Hippocampal formation (tissue), 2 donors: ENCODE data around the gene BRIX1.
"Not testable (repeated sequence)": the region's sequence is repeated elsewhere in the genome, so short reads cannot be mapped to it uniquely, and the experiment has no call there.

Experiments
- DNase-seq, 2 donors: peaks; one replicate each; lab custom pipeline; 2025; lab: John Stamatoyannopoulos, UW

BRIX1 gene

GRCh38 chr5:34914671-34915138 is 806 bp upstream of the BRIX1 start:
- no peak for DNase-seq

DNA sequence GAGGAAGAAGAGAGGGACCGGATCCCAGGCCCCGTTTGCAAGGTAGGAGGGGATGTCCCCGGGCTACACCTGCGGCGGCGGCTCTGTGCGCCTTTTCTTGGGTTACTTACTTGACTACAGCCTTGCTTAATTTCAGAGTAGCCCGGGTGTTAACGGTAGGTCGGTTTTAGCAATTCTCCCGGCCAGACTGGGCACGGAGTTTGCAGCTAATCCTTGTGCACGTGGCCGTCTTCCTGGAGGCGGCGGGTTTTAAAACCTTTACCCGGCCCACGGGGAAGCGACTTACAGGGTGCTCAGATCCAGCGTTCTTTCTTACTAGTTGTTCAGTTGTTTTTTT is 313 bp downstream of the BRIX1 start:
- no peak for DNase-seq

DNA sequence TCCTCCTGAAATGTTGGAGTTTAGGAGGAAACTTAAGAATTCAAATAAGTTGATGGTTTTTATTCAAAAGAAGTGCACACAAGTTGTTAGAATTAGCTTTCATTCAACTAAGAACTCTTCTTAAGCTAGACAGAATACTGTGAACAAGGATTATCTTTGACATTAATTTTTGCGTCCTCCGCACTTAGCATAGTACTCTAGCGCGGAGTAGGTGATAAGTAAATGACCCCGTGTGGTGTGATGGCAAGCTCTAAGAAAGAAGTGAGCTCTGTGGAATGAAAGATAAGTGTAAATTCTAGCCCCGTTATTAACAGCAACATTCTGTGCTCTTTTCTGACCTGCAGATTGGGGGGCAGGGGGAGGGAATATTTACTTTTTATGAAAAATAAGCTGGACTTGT is 1.0 kb downstream of the BRIX1 start:
- DNase-seq: no peak

DNA sequence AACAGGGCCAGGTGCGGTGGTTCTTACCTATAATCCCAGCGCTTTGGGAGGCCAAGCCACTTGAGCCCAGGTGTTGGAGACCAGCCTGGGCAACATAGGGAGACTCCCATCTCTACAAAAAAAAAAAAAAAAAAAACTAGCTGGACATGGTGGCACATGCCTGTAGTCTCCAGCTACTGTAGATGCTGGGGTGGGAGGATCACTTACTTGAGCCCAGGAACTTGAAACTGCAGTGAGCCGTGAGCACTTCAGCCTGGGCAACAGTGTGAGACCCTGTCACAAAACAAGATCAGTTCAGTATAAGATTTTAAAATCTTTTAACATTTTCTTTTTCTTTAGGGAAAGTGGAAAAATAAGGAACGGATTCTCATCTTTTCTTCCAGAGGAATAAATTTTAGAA is 2.5 kb downstream of the BRIX1 start:
- DNase-seq: no peak

DNA sequence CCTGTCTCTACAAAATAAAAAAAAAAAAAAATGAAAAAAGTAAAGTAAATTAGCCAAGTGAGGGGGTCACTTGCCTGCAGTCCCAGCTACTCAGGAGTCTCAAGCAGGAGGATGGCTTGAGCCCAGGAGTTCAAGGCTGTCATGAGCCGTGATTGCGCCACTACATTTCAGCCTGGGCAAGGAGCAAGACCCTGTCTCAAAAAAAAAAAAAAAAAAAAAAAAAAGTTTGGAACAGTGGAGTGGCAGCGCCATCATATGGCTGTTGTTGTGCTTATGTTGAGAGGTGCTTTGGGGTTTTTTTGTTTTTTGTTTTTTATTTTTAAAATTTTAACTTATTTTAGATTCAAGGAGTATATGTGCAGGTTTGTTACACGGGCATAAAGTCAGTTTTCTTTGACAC is 3.6 kb downstream of the BRIX1 start:
- DNase-seq: no peak

DNA sequence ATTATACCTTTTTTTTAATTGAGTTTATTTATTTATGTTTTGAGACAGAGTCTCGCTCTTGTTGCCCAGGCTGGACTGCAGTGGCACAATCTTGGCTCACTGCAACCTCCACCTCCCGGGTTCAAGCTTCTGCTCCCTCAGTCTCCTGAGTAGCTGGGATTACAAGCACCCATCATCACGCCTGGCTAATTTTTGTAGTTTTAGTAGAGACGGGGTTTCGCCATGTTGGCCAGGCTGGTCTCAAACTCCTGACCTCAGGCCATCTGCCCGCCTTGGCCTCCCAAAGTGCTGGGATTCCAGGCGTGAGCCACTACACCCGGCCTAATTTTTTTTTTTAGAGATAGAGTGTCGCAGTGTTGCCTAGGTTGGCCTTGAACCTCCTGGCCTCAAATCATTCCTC is 7.7 kb downstream of the BRIX1 start:
- DNase-seq: not testable (repeated sequence)

GRCh38 chr5:34923694-34924461 is 8.4 kb downstream of the BRIX1 start:
- no peak for DNase-seq

- DNase-seq: no peak
Measured at GRCh38 chr5:34924462-34924765, 8.9 kb downstream of the BRIX1 start.

GRCh38 chr5:34926318-34926888 is 10.9 kb downstream of the BRIX1 start:
- DNase-seq: no peak

DNA sequence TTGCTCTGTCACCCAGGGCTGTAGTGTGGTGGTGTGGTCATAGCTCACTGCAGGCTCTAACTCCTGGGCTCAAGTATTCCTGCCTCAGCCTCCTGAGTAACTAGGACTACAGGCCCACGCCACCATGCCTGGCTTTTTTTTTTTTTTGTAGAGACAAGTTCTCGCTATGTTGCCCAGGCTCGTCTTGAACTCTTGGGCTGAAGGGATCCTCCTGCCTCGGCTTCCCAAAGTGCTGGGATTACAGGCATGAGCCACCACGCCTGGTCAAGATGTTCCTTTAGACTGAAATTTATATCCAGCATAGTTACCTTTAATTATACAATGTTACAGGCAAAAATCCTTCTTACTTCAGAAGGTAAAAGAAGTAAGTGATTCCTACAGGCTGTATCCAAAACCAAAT is 12.3 kb downstream of the BRIX1 start:
- DNase-seq: no peak

DNA sequence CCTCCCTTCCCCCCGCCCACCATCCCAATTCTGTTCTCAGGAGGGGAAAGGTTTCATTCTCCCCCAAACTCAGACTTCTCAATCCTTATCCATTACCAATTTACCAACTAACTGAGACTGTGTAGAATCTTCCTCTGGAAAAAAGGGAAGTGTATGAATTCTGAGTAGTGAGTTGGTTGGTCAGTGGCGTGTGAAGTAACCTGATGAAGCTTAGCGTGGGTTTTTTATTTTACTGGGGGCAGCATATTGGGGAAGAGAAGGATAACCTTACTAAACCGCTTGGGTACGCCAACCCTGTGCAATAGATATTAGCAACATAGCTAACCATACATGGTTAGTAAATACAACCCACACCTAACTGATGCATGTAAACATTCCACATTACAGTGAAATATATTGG is 12.8 kb downstream of the BRIX1 start:
- no peak for DNase-seq

GRCh38 chr5:34929134-34929719 is 13.7 kb downstream of the BRIX1 start, which contains the start of gene DNAJC21:
TSS of gene DNAJC21 (plus strand) at chr5:34929559. CDS start at chr5:34929820, 261 bp downstream.
- DNase-seq: peak; percentile 98 to 99

DNA sequence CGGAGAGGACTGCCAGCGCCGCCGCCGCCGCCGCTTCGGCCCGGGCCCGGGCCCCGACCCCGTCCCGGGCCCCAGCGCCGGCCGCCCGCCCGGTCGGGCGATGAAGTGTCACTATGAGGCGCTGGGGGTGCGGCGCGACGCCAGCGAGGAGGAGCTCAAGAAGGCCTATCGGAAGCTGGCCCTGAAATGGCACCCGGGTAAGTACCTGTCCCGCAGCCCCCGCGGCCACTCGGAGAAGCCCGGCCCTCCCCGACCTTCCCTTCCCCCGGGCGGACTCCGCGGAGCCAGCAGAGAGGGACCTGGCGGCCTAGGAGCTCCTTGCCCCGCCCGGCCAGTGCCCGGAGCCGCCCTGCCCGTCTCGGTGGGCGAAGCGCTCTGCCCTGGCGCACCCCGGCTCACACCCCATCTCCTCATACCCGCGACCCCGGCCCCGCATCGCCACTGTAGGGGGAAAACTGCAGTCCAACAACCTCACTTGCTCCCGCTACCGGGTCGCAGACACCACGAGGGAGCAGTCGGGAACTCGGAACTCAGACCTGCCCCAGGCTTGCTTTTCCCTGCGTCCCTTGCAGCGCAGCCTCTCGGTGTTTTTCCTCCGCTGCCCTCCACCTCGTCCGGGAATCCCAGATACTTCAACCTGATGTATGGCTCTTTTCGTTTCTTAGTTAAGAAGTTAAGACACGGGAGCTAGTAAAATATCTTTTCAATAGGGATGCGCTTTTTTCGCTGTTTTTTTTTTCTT is 14.4 kb downstream of the BRIX1 start:
- peak; percentile 55 to 68 for DNase-seq

DNA sequence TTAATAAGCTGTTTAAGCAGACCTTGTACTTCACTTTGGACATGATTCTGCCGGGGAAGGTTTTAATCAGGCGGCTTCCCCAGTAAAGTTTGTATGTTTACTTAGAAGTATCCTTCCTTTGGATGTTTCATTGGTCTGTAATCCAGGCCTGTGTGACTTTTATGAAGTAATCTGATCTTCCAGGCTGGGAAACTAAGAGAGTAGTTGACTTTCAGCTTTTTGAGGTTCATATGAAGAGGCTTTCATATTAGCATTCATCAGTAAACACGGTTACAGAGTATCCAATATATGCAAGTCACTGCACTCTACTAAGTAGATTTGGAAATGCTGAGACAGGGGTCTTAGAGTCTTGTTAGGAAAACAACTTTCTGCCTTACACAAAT is 14.9 kb downstream of the BRIX1 start:
- DNase-seq: no peak

DNA sequence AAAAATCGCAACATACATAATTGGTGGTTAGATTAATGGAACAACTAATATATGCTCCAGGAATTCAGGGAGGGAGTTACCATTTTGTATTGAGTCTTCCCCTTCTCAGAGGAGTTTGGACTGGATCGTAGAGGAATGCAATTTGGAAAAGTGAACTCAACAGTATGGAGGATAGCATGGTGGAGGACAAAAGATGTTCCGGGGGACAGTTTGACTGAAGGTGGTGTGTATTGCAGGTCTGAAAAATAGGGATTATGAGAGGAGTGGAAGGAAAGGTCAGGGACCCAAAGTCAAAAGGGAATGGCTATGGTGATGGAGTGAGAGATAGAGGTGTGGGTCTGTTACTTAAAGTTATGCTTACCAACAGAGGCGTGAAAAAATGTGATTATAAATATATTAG is 15.4 kb downstream of the BRIX1 start:
- no peak for DNase-seq

DNA sequence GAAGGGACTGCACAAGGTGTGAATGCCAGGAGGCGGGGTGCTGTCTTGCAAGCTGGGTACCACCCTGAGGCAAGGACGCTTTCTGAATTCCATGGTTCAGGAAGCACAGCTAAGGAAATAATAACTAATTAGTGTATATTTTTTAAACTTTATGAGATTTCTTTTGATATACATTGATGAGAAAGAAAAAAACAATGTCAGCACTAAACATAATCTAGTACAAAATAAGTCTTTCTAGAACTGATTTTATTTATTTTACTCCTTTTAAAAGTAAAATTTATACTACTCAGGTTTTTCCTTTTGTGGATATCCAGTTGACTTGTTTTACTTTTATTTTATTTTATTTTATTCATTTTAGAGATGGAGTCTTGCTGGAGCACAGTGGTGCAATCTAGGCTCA is 17.4 kb downstream of the BRIX1 start:
- DNase-seq: no peak

- DNase-seq: no peak
Measured at GRCh38 chr5:34941936-34942335, 26.4 kb downstream of the BRIX1 start.

DNA sequence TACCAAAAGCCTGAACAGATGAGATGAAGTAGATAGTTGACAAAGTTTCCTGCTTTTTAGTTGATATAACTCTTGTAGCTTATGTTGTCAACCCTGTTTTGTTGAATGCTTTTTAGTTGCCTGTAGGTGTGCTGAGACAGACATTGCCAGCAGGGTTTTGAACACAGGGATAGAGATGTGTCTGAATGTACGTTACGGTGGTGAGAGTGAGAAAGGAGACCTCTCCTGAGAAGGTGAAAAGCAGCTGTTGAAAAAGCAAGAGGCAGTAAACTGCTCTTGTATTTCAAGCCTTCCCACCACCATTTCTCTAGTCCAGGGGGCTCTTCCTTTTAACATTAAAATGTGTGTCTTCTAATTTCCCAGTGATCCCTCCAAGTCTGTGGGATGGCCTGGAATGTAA is 28.5 kb downstream of the BRIX1 start:
- DNase-seq: no peak

- DNase-seq: no peak
Measured at GRCh38 chr5:34944460-34945047, 29.0 kb downstream of the BRIX1 start.

- no peak for DNase-seq
Measured at GRCh38 chr5:34957321-34957720, 41.8 kb downstream of the BRIX1 start.

GRCh38 chr5:34957857-34958690 is 42.6 kb downstream of the BRIX1 start:
- no peak for DNase-seq

- DNase-seq: no peak
Measured at GRCh38 chr5:34959323-34959722, 43.8 kb downstream of the BRIX1 start.
